CD8-positive, alpha-beta memory T cell (primary cell): ENCODE measurements around the gene TRAPPC5. TPM values are rescaled to one million over a fixed set of nuclear protein-coding genes. Genes with fewer than 3 reads are reported as not detected.

Source experiments
- CTCF ChIA-PET: fragments of 350-600 bp; sonication (Branson Sonifier 250); formaldehyde crosslinking; loops from one replicate; lab custom pipeline; 2021; ENCODE audit warnings: antibody characterized with exemption; lab: Charles Lee
- POLR2A ChIA-PET: fragments of 350-600 bp; sonication (Branson Sonifier 250); formaldehyde crosslinking; loops from one replicate; lab custom pipeline; 2021; ENCODE audit warnings: antibody characterized with exemption; lab: Charles Lee
- DNase-seq, 5 donors: peaks; one replicate each; pipeline versions ENCODE4 v3.0.0 to v3.0.0-alpha.2; 2020 to 2022; ENCODE audit warnings: mixed read lengths in 1 of 5
- H3K27ac ChIP-seq: one replicate; pipeline ENCODE4 v1.7.0; 2013; ENCODE audit warnings: low read depth, mild to moderate bottlenecking, low read length, moderate library complexity
- H3K27me3 ChIP-seq: 2 replicates; pipeline ENCODE4 v1.7.0; 2013; ENCODE audit warnings: low read length, mild to moderate bottlenecking; ENCODE audit not compliant: insufficient read depth, poor library complexity, severe bottlenecking
- H3K36me3 ChIP-seq: 2 replicates; pipeline ENCODE4 v1.7.0; 2013; ENCODE audit warnings: mild to moderate bottlenecking, low read length, moderate library complexity; ENCODE audit not compliant: insufficient read depth
- H3K4me1 ChIP-seq: 2 replicates; pipeline ENCODE4 v1.7.0; 2013; ENCODE audit warnings: mild to moderate bottlenecking, low read length, moderate library complexity; ENCODE audit not compliant: insufficient read depth
- H3K4me3 ChIP-seq: 2 replicates; pipeline ENCODE4 v1.7.0; 2013; ENCODE audit warnings: mild to moderate bottlenecking, low read length
- H3K9me3 ChIP-seq: 2 replicates; pipeline ENCODE4 v1.7.0; 2013; ENCODE audit warnings: mild to moderate bottlenecking, low read length
- H3K27ac Mint-ChIP-seq, 8 donors: one replicate each; pipeline ENCODE4 v1.8.0; 2020 to 2021; ENCODE audit warnings: mixed read lengths in 8 of 8, mild to moderate bottlenecking in 6 of 8, inconsistent platforms in 3 of 8, moderate library complexity in 3 of 8
- H3K27me3 Mint-ChIP-seq, 2 donors: one replicate each; pipeline ENCODE4 v1.8.0; 2020 to 2021; ENCODE audit warnings: mixed read lengths in 2 of 2, mild to moderate bottlenecking in 1 of 2, moderate library complexity in 1 of 2
- H3K36me3 Mint-ChIP-seq, 3 donors: one replicate each; pipeline ENCODE4 v1.8.0; 2020 to 2021; ENCODE audit warnings: mixed read lengths in 3 of 3, inconsistent platforms in 1 of 3, mild to moderate bottlenecking in 1 of 3
- H3K4me1 Mint-ChIP-seq, 3 donors: one replicate each; pipeline ENCODE4 v1.8.0; 2020 to 2021; ENCODE audit warnings: mixed read lengths in 3 of 3, inconsistent platforms in 1 of 3, mild to moderate bottlenecking in 1 of 3
- H3K4me3 Mint-ChIP-seq, 7 donors: one replicate each; pipeline ENCODE4 v1.8.0; 2020 to 2021; ENCODE audit warnings: mixed read lengths in 7 of 7, mild to moderate bottlenecking in 6 of 7, moderate library complexity in 4 of 7, inconsistent platforms in 2 of 7
- H3K9me3 Mint-ChIP-seq, 5 donors: one replicate each; pipeline ENCODE4 v1.8.0; 2020 to 2022; ENCODE audit warnings: mixed read lengths in 5 of 5, mild to moderate bottlenecking in 3 of 5, moderate library complexity in 2 of 5, inconsistent platforms in 1 of 5
- polyA plus RNA-seq: library from polyadenylated mRNA; unstranded; fragments of 300-500 nt; fragmentation: Illumina TruSeq; gene quantifications from one replicate; pipeline ENCODE4 v1.2.3, GENCODE V29; 2021
- total RNA-seq, 2 experiments: library from RNA; stranded (reverse); gene quantifications; one replicate each; pipeline ENCODE4 v1.2.3, GENCODE V29; 2021

The TRAPPC5 gene
- total and polyA plus RNA-seq, 3 experiments from 2014 or later: 63.5 to 155 (median 70.1) TPM

- CTCF ChIA-PET: no interaction called here
- peaks cover 37 to 55% of the 10 kb centered on the region in 2 donors for H3K27me3 Mint-ChIP-seq
Observed at GRCh38 chr19:7732045-7732444, 51.4 kb downstream of the TRAPPC5 start, which contains the start of gene CLEC4G. TSS of gene CLEC4G (minus strand) at chr19:7732110. CDS start at chr19:7732102, 8 bp downstream.

DNA sequence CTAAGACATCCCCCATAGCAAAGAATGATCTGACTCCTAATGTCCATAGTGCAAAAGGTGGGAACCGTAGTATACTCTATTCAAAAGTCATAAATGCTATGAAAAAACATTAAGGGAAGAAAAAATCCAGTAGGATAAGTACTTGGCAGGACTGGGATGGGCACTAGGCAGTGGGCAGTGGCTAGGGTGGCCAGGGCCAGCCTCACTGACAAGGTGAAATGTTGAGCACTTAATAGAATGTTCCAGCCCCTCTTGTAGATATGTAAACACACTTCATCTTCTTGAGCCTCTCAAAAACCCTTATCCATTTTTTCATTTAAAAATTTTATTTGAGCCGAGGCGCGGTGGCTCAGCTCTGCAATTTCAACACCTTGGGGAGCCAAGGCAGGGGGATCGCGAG, 52.7 kb downstream of the TRAPPC5 start:
- Mint-ChIP-seq H3K36me3 (no peaks in the 10 kb centered on the region), H3K4me3 (no peak overlapping the region), H3K9me3 (peaks cover 0 to 1% (median 0%) of the 10 kb centered on the region in 5 donors), H3K27ac (no peak overlapping the region), H3K4me1 (peaks cover 0 to 19% (median 2%) of the 10 kb centered on the region in 3 donors), H3K27me3 (peaks cover 35 to 46% of the 10 kb centered on the region in 2 donors)
- H3K27ac ChIP-seq: no peak overlapping the region
- no peaks in the 10 kb centered on the region for H3K9me3 ChIP-seq
- DNase-seq: no peak
- H3K4me3 ChIP-seq: no peak overlapping the region
- peaks cover 17% of the 10 kb centered on the region for H3K27me3 ChIP-seq
- ChIA-PET POLR2A (no interaction called here), CTCF (no interaction called here)
- no peaks in the 10 kb centered on the region for H3K36me3 ChIP-seq
- peaks cover 13% of the 10 kb centered on the region for H3K4me1 ChIP-seq

More at GRCh38 chr19:7732045-7732444, 51.4 kb downstream of the TRAPPC5 start, which contains the start of gene CLEC4G:
- H3K36me3 ChIP-seq: no peaks in the 10 kb centered on the region
- peaks cover 0 to 1% (median 0%) of the 10 kb centered on the region in 5 donors for H3K9me3 Mint-ChIP-seq
- peak within 1 kb of the TSS in 1 of 7 donors; percentile 32 for H3K4me3 Mint-ChIP-seq
- H3K4me1 ChIP-seq: peaks cover 13% of the 10 kb centered on the region
- H3K4me1 Mint-ChIP-seq: peaks cover 0 to 19% (median 2%) of the 10 kb centered on the region in 3 donors
- H3K9me3 ChIP-seq: no peaks in the 10 kb centered on the region
- H3K4me3 ChIP-seq: no peak within 1 kb of the TSS
- peaks cover 17% of the 10 kb centered on the region for H3K27me3 ChIP-seq
- POLR2A ChIA-PET: no interaction called here
- no peak within 1 kb of the TSS for H3K27ac ChIP-seq
- DNase-seq: no peak
- no peaks in the 10 kb centered on the region for H3K36me3 Mint-ChIP-seq
- no peak within 1 kb of the TSS for H3K27ac Mint-ChIP-seq

GRCh38 chr19:7734220-7735203, 53.9 kb downstream of the TRAPPC5 start:
- Mint-ChIP-seq H3K9me3 (peaks cover 0 to 1% (median 0%) of the 10 kb centered on the region in 5 donors), H3K36me3 (no peaks in the 10 kb centered on the region), H3K27ac (no peak overlapping the region), H3K4me3 (no peak overlapping the region), H3K4me1 (peaks cover 0 to 11% (median 2%) of the 10 kb centered on the region in 3 donors), H3K27me3 (peaks cover 25 to 39% of the 10 kb centered on the region in 2 donors)
- no peaks in the 10 kb centered on the region for H3K9me3 ChIP-seq
- CTCF ChIA-PET: no interaction called here
- H3K36me3 ChIP-seq: no peaks in the 10 kb centered on the region
- H3K4me3 ChIP-seq: no peak overlapping the region
- H3K4me1 ChIP-seq: peaks cover 8% of the 10 kb centered on the region
- no peak for DNase-seq
- POLR2A ChIA-PET: no interaction called here
- no peak overlapping the region for H3K27ac ChIP-seq
- H3K27me3 ChIP-seq: peaks cover 9% of the 10 kb centered on the region

DNA sequence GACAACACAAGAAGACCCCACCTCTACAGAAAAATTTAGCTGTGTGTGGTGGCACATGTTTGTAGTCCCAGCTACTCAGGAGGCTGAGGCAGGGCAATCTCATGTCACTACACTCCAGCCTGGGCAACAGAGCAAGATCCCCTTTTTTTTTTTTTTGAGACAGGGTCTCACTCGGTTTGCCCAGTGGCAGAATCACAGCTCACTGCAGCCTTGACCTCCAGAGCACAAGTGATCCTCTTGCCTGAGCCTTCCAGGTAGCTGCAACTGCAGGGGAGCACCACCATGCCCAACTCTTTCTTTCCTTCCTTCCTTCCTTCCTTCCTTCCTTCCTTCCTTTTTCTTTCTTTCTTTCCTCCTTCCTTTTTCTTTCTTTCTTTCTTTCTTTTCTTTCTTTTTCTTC, 55.5 kb downstream of the TRAPPC5 start:
- peaks cover 0 to 1% (median 0%) of the 10 kb centered on the region in 5 donors for H3K9me3 Mint-ChIP-seq
- ChIA-PET CTCF (no interaction called here), POLR2A (no interaction called here)
- no peak overlapping the region for H3K4me3 ChIP-seq
- peaks cover 17 to 38% of the 10 kb centered on the region in 2 donors for H3K27me3 Mint-ChIP-seq
- H3K4me1 Mint-ChIP-seq: peaks cover 0 to 2% (median 0%) of the 10 kb centered on the region in 3 donors
- no peaks in the 10 kb centered on the region for H3K4me1 ChIP-seq
- no peaks in the 10 kb centered on the region for H3K36me3 ChIP-seq
- no peaks in the 10 kb centered on the region for H3K27me3 ChIP-seq
- H3K9me3 ChIP-seq: no peaks in the 10 kb centered on the region
- H3K4me3 Mint-ChIP-seq: no peak overlapping the region
- no peaks in the 10 kb centered on the region for H3K36me3 Mint-ChIP-seq
- DNase-seq: no peak
- no peak overlapping the region for H3K27ac Mint-ChIP-seq
- H3K27ac ChIP-seq: no peak overlapping the region

GRCh38 chr19:7737215-7737614, 56.6 kb downstream of the TRAPPC5 start:
- no peak overlapping the region for H3K27ac ChIP-seq
- H3K4me1 ChIP-seq: no peaks in the 10 kb centered on the region
- Mint-ChIP-seq H3K27me3 (peaks cover 14 to 33% of the 10 kb centered on the region in 2 donors), H3K36me3 (no peaks in the 10 kb centered on the region), H3K27ac (peak overlapping the region in 1 of 8 donors; percentile 30), H3K9me3 (no peaks in the 10 kb centered on the region), H3K4me1 (no peaks in the 10 kb centered on the region), H3K4me3 (peak overlapping the region in 1 of 7 donors; percentile 71)
- no peaks in the 10 kb centered on the region for H3K27me3 ChIP-seq
- ChIA-PET POLR2A (no interaction called here), CTCF (no interaction called here)
- H3K36me3 ChIP-seq: no peaks in the 10 kb centered on the region
- H3K4me3 ChIP-seq: no peak overlapping the region
- no peaks in the 10 kb centered on the region for H3K9me3 ChIP-seq
- DNase-seq: no peak

Other genes with a start within 250 kb of the TRAPPC5 start
- under 1 TPM; 0.94 to 0.95 TPM for gene PEX11G, start 191.8 kb upstream of the TRAPPC5 start, total RNA-seq
- gene PEX11G, start 191.8 kb upstream of the TRAPPC5 start, polyA plus RNA-seq: 1.7 TPM
- gene ZNF358, start 164.7 kb upstream of the TRAPPC5 start, total RNA-seq: 1 to 10 TPM; 7.6 to 8.9 TPM
- gene ZNF358, start 164.7 kb upstream of the TRAPPC5 start, polyA plus RNA-seq: 2.5 TPM
- 10 to 100 TPM; 19.4 to 19.6 TPM for gene MCOLN1, start 158.2 kb upstream of the TRAPPC5 start, total RNA-seq
- gene MCOLN1, start 158.2 kb upstream of the TRAPPC5 start, polyA plus RNA-seq: 11.6 TPM
- 100 to 1,000 TPM; 112 to 117 TPM for gene PNPLA6, start 145.1 kb upstream of the TRAPPC5 start, total RNA-seq
- gene PNPLA6, start 145.1 kb upstream of the TRAPPC5 start, polyA plus RNA-seq: 17.1 TPM
- gene CAMSAP3, start 85.0 kb upstream of the TRAPPC5 start, total RNA-seq: under 1 TPM; 0.24 to 0.31 TPM
- gene CAMSAP3, start 85.0 kb upstream of the TRAPPC5 start, polyA plus RNA-seq: 0.07 TPM
- 10 to 100 TPM; 46.0 to 47.6 TPM for gene XAB2, start 51.3 kb upstream of the TRAPPC5 start, total RNA-seq
- 8.8 TPM for gene XAB2, start 51.3 kb upstream of the TRAPPC5 start, polyA plus RNA-seq
- gene PET100, start 51.0 kb upstream of the TRAPPC5 start, total RNA-seq: 100 to 1,000 TPM; 110 TPM
- 297 TPM for gene PET100, start 51.0 kb upstream of the TRAPPC5 start, polyA plus RNA-seq
- under 1 TPM; 0.48 to 0.91 TPM for gene PCP2, start 47.1 kb upstream of the TRAPPC5 start, total RNA-seq
- not detected for gene PCP2, start 47.1 kb upstream of the TRAPPC5 start, polyA plus RNA-seq
- 10 to 100 TPM; 80.1 to 80.5 TPM for gene STXBP2, start 43.7 kb upstream of the TRAPPC5 start, total RNA-seq
- 75.2 TPM for gene STXBP2, start 43.7 kb upstream of the TRAPPC5 start, polyA plus RNA-seq
- not detected for gene RETN, start 11.8 kb upstream of the TRAPPC5 start, total RNA-seq
- gene RETN, start 11.8 kb upstream of the TRAPPC5 start, polyA plus RNA-seq: 1.2 TPM
- gene MCEMP1, start 3.7 kb upstream of the TRAPPC5 start, total RNA-seq: not detected
- not detected for gene MCEMP1, start 3.7 kb upstream of the TRAPPC5 start, polyA plus RNA-seq
- 1 to 10 TPM in 1 of 2 experiments, under 1 TPM in 1; 0.96 to 1.6 TPM for gene FCER2, start 21.3 kb downstream of the TRAPPC5 start, total RNA-seq
- gene FCER2, start 21.3 kb downstream of the TRAPPC5 start, polyA plus RNA-seq: not detected
- gene CLEC4G, start 51.3 kb downstream of the TRAPPC5 start, total RNA-seq: not detected
- gene CLEC4G, start 51.3 kb downstream of the TRAPPC5 start, polyA plus RNA-seq: not detected
- gene CD209, start 66.7 kb downstream of the TRAPPC5 start, total RNA-seq: under 1 TPM; 0.16 to 0.28 TPM
- gene CD209, start 66.7 kb downstream of the TRAPPC5 start, polyA plus RNA-seq: not detected
- gene CLEC4M, start 82.4 kb downstream of the TRAPPC5 start, total RNA-seq: not detected
- gene CLEC4M, start 82.4 kb downstream of the TRAPPC5 start, polyA plus RNA-seq: not detected
- 1 to 10 TPM; 6.7 to 7.4 TPM for gene EVI5L, start 149.4 kb downstream of the TRAPPC5 start, total RNA-seq
- gene EVI5L, start 149.4 kb downstream of the TRAPPC5 start, polyA plus RNA-seq: 2.9 TPM
- not detected for gene PRR36, start 193.6 kb downstream of the TRAPPC5 start, total RNA-seq
- gene PRR36, start 193.6 kb downstream of the TRAPPC5 start, polyA plus RNA-seq: not detected
- gene LRRC8E, start 207.7 kb downstream of the TRAPPC5 start, total RNA-seq: not detected
- gene LRRC8E, start 207.7 kb downstream of the TRAPPC5 start, polyA plus RNA-seq: not detected
- 10 to 100 TPM; 35.9 to 38.3 TPM for gene MAP2K7, start 223.0 kb downstream of the TRAPPC5 start, total RNA-seq
- gene MAP2K7, start 223.0 kb downstream of the TRAPPC5 start, polyA plus RNA-seq: 2.0 TPM
- gene TGFBR3L, start 234.0 kb downstream of the TRAPPC5 start, total RNA-seq: 1 to 10 TPM; 7.7 to 8.6 TPM
- 1.3 TPM for gene TGFBR3L, start 234.0 kb downstream of the TRAPPC5 start, polyA plus RNA-seq
- 10 to 100 TPM; 17.4 to 18.2 TPM for gene SNAPC2, start 239.5 kb downstream of the TRAPPC5 start, total RNA-seq
- gene SNAPC2, start 239.5 kb downstream of the TRAPPC5 start, polyA plus RNA-seq: 21.9 TPM
- under 1 TPM; 0.42 to 0.72 TPM for gene CTXN1, start 245.3 kb downstream of the TRAPPC5 start, total RNA-seq
- not detected for gene CTXN1, start 245.3 kb downstream of the TRAPPC5 start, polyA plus RNA-seq